Rectal smooth muscle tissue (tissue), 1 donor: ENCODE data around the gene ADCY2.

Source experiments
- H3K27ac ChIP-seq: one replicate; pipeline ENCODE4 v1.7.0; 2013; ENCODE audit warnings: low read depth, low read length, inconsistent platforms
- H3K27me3 ChIP-seq: one replicate; pipeline ENCODE4 v1.7.0; 2013; ENCODE audit warnings: low read length; ENCODE audit not compliant: control insufficient read depth, insufficient read depth
- H3K36me3 ChIP-seq: one replicate; pipeline ENCODE4 v1.7.0; 2013; ENCODE audit warnings: low read length; ENCODE audit not compliant: control insufficient read depth, insufficient read depth
- H3K4me1 ChIP-seq: one replicate; pipeline ENCODE4 v1.7.0; 2013; ENCODE audit warnings: low read length; ENCODE audit not compliant: control insufficient read depth, insufficient read depth
- H3K4me3 ChIP-seq: one replicate; pipeline ENCODE4 v1.7.0; 2013; ENCODE audit warnings: low read length
- H3K9ac ChIP-seq: one replicate; pipeline ENCODE4 v1.7.0; 2013; ENCODE audit warnings: low read length

ADCY2 gene

GRCh38 chr5:7753181-7753580 is 357.2 kb downstream of the ADCY2 start:
- H3K27ac ChIP-seq = no peak overlapping the region
- no peak overlapping the region for H3K9ac ChIP-seq
- no peaks in the 10 kb centered on the region for H3K4me1 ChIP-seq
- H3K4me3 ChIP-seq = no peak overlapping the region
- no peaks in the 10 kb centered on the region for H3K36me3 ChIP-seq
- H3K27me3 ChIP-seq = no peaks in the 10 kb centered on the region

GRCh38 chr5:7753596-7753995 is 357.7 kb downstream of the ADCY2 start:
- no peak overlapping the region for H3K27ac ChIP-seq

GRCh38 chr5:7754490-7754889 is 358.6 kb downstream of the ADCY2 start:
- Histone ChIP-seq H3K4me3 (no peak overlapping the region), H3K27me3 (no peaks in the 10 kb centered on the region), H3K9ac (no peak overlapping the region), H3K4me1 (no peaks in the 10 kb centered on the region), H3K27ac (no peak overlapping the region), H3K36me3 (no peaks in the 10 kb centered on the region)

More at GRCh38 chr5:7753596-7753995, 357.7 kb downstream of the ADCY2 start:
- Histone ChIP-seq H3K9ac (no peak overlapping the region), H3K4me1 (no peaks in the 10 kb centered on the region), H3K4me3 (no peak overlapping the region), H3K27me3 (no peaks in the 10 kb centered on the region), H3K36me3 (no peaks in the 10 kb centered on the region)

GRCh38 chr5:7754997-7755596 is 359.2 kb downstream of the ADCY2 start:
- no peak overlapping the region for H3K4me3 ChIP-seq
- no peaks in the 10 kb centered on the region for H3K4me1 ChIP-seq
- H3K9ac ChIP-seq = no peak overlapping the region
- no peak overlapping the region for H3K27ac ChIP-seq
- no peaks in the 10 kb centered on the region for H3K36me3 ChIP-seq
- no peaks in the 10 kb centered on the region for H3K27me3 ChIP-seq

- H3K27me3 ChIP-seq = no peaks in the 10 kb centered on the region
- H3K4me1 ChIP-seq = no peaks in the 10 kb centered on the region
- no peak overlapping the region for H3K4me3 ChIP-seq
- no peak overlapping the region for H3K27ac ChIP-seq
- H3K9ac ChIP-seq = no peak overlapping the region
- H3K36me3 ChIP-seq = no peaks in the 10 kb centered on the region
Measured at GRCh38 chr5:7755958-7756357, 360.0 kb downstream of the ADCY2 start.

GRCh38 chr5:7756453-7756852 is 360.5 kb downstream of the ADCY2 start:
- Histone ChIP-seq H3K27ac (no peak overlapping the region), H3K9ac (no peak overlapping the region), H3K4me3 (no peak overlapping the region), H3K27me3 (no peaks in the 10 kb centered on the region), H3K4me1 (no peaks in the 10 kb centered on the region), H3K36me3 (no peaks in the 10 kb centered on the region)

GRCh38 chr5:7759257-7759871 is 363.4 kb downstream of the ADCY2 start:
- H3K4me1 ChIP-seq = no peaks in the 10 kb centered on the region
- no peak overlapping the region for H3K4me3 ChIP-seq
- no peaks in the 10 kb centered on the region for H3K36me3 ChIP-seq
- H3K27ac ChIP-seq = no peak overlapping the region
- H3K27me3 ChIP-seq = no peaks in the 10 kb centered on the region
- H3K9ac ChIP-seq = no peak overlapping the region

GRCh38 chr5:7759951-7760580 is 364.1 kb downstream of the ADCY2 start:
- no peaks in the 10 kb centered on the region for H3K4me1 ChIP-seq
- H3K4me3 ChIP-seq = no peak overlapping the region
- H3K27me3 ChIP-seq = no peaks in the 10 kb centered on the region
- H3K9ac ChIP-seq = no peak overlapping the region
- H3K36me3 ChIP-seq = no peaks in the 10 kb centered on the region
- H3K27ac ChIP-seq = no peak overlapping the region

- H3K27me3 ChIP-seq = no peaks in the 10 kb centered on the region
- no peaks in the 10 kb centered on the region for H3K4me1 ChIP-seq
Measured at GRCh38 chr5:7762267-7762666, 366.3 kb downstream of the ADCY2 start.

GRCh38 chr5:7763621-7764072 is 367.7 kb downstream of the ADCY2 start:
- no peak overlapping the region for H3K9ac ChIP-seq
- H3K36me3 ChIP-seq = no peaks in the 10 kb centered on the region
- H3K27me3 ChIP-seq = no peaks in the 10 kb centered on the region
- no peak overlapping the region for H3K4me3 ChIP-seq
- H3K27ac ChIP-seq = no peak overlapping the region
- H3K4me1 ChIP-seq = no peaks in the 10 kb centered on the region

More at GRCh38 chr5:7762267-7762666, 366.3 kb downstream of the ADCY2 start:
- Histone ChIP-seq H3K9ac (no peak overlapping the region), H3K36me3 (no peaks in the 10 kb centered on the region), H3K4me3 (no peak overlapping the region), H3K27ac (no peak overlapping the region)

- Histone ChIP-seq H3K4me3 (no peak overlapping the region), H3K9ac (no peak overlapping the region), H3K36me3 (no peaks in the 10 kb centered on the region), H3K27ac (no peak overlapping the region), H3K4me1 (no peaks in the 10 kb centered on the region), H3K27me3 (no peaks in the 10 kb centered on the region)
Measured at GRCh38 chr5:7764452-7764851, 368.5 kb downstream of the ADCY2 start.

GRCh38 chr5:7770436-7770835 is 374.5 kb downstream of the ADCY2 start:
- no peak overlapping the region for H3K9ac ChIP-seq
- no peaks in the 10 kb centered on the region for H3K27me3 ChIP-seq
- H3K36me3 ChIP-seq = no peaks in the 10 kb centered on the region
- H3K27ac ChIP-seq = no peak overlapping the region
- no peak overlapping the region for H3K4me3 ChIP-seq
- no peaks in the 10 kb centered on the region for H3K4me1 ChIP-seq

GRCh38 chr5:7772141-7772540 is 376.2 kb downstream of the ADCY2 start:
- Histone ChIP-seq H3K36me3 (no peaks in the 10 kb centered on the region), H3K27ac (no peak overlapping the region), H3K27me3 (no peaks in the 10 kb centered on the region), H3K4me1 (no peaks in the 10 kb centered on the region), H3K4me3 (no peak overlapping the region), H3K9ac (no peak overlapping the region)
